TTC549 (cell line): ENCODE measurements around the gene SAMD1.

ENCODE experiments used
- FAIRE-seq: peaks from 2 replicates; lab custom pipeline; 2012; peaks lifted over from hg19 to GRCh38; lab: Jason Lieb, UNC

SAMD1 gene

GRCh38 chr19:14088634-14089411 lies 1.7 kb downstream of the SAMD1 start:
- FAIRE-seq: no peak

- FAIRE-seq: no peak
Observed at GRCh38 chr19:14086098-14086497, 4.5 kb downstream of the SAMD1 start.

GRCh38 chr19:14085309-14085995 lies 5.1 kb downstream of the SAMD1 start, which contains the start of gene C19orf67:
Gene C19orf67, minus strand, starts transcription at chr19:14085783. Its CDS starts 156 bp downstream, at chr19:14085627.
- no peak for FAIRE-seq

- FAIRE-seq: no peak
Observed at GRCh38 chr19:14082675-14082960, 7.9 kb downstream of the SAMD1 start.

GRCh38 chr19:14081797-14082674 lies 8.5 kb downstream of the SAMD1 start:
- FAIRE-seq: no peak

GRCh38 chr19:14080887-14081796 lies 9.4 kb downstream of the SAMD1 start:
- FAIRE-seq: peak; percentile 99

GRCh38 chr19:14078411-14078810 lies 12.1 kb downstream of the SAMD1 start:
- no peak for FAIRE-seq

- FAIRE-seq: no peak
Observed at GRCh38 chr19:14073925-14074838, 16.4 kb downstream of the SAMD1 start.

- FAIRE-seq: no peak
Observed at GRCh38 chr19:14073261-14073924, 17.2 kb downstream of the SAMD1 start.

- no peak for FAIRE-seq
Observed at GRCh38 chr19:14072535-14073260, 17.9 kb downstream of the SAMD1 start, which contains the start of gene MISP3. Gene MISP3, plus strand, starts transcription at chr19:14072786. Its CDS starts 524 bp downstream, at chr19:14073310.

- no peak for FAIRE-seq
Observed at GRCh38 chr19:14070268-14071050, 20.1 kb downstream of the SAMD1 start.

GRCh38 chr19:14066134-14066533 lies 24.4 kb downstream of the SAMD1 start:
- FAIRE-seq: no peak

GRCh38 chr19:14063105-14063504 lies 27.4 kb downstream of the SAMD1 start:
- no peak for FAIRE-seq

- no peak for FAIRE-seq
Observed at GRCh38 chr19:14062558-14062855, 28.0 kb downstream of the SAMD1 start.

- FAIRE-seq: no peak
Observed at GRCh38 chr19:14061751-14062557, 28.6 kb downstream of the SAMD1 start, which contains the start of gene PALM3. Gene PALM3, minus strand, starts transcription at chr19:14062076. Its CDS starts 96 bp downstream, at chr19:14061980.

GRCh38 chr19:14061081-14061749 lies 29.3 kb downstream of the SAMD1 start:
- no peak for FAIRE-seq

- no peak for FAIRE-seq
Observed at GRCh38 chr19:14059652-14060155, 30.8 kb downstream of the SAMD1 start.
